GM12874 (cell line): ENCODE measurements around the gene NEMP1.

Experiments used
- TF ChIP-seq, protein P1 (sequence below): IDR thresholded peaks from 2 replicates; pipeline ENCODE4 v1.5.1; 2011; ENCODE audit warnings: low read depth, mild to moderate bottlenecking, control low read depth, low read length, moderate library complexity; ENCODE audit not compliant: insufficient read depth

The NEMP1 gene

GRCh38 chr12:57040750-57041149 is 37.8 kb downstream of the NEMP1 start:
- TF ChIP-seq, protein P1, sequence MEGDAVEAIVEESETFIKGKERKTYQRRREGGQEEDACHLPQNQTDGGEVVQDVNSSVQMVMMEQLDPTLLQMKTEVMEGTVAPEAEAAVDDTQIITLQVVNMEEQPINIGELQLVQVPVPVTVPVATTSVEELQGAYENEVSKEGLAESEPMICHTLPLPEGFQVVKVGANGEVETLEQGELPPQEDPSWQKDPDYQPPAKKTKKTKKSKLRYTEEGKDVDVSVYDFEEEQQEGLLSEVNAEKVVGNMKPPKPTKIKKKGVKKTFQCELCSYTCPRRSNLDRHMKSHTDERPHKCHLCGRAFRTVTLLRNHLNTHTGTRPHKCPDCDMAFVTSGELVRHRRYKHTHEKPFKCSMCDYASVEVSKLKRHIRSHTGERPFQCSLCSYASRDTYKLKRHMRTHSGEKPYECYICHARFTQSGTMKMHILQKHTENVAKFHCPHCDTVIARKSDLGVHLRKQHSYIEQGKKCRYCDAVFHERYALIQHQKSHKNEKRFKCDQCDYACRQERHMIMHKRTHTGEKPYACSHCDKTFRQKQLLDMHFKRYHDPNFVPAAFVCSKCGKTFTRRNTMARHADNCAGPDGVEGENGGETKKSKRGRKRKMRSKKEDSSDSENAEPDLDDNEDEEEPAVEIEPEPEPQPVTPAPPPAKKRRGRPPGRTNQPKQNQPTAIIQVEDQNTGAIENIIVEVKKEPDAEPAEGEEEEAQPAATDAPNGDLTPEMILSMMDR: no peak

GRCh38 chr12:57040211-57040610 is 38.4 kb downstream of the NEMP1 start:
- TF ChIP-seq, protein P1: no peak

- TF ChIP-seq, protein P1: no peak
Observed at GRCh38 chr12:57039016-57039798, 39.4 kb downstream of the NEMP1 start.

- TF ChIP-seq, protein P1: no peak
Observed at GRCh38 chr12:57037264-57037663, 41.3 kb downstream of the NEMP1 start.

DNA sequence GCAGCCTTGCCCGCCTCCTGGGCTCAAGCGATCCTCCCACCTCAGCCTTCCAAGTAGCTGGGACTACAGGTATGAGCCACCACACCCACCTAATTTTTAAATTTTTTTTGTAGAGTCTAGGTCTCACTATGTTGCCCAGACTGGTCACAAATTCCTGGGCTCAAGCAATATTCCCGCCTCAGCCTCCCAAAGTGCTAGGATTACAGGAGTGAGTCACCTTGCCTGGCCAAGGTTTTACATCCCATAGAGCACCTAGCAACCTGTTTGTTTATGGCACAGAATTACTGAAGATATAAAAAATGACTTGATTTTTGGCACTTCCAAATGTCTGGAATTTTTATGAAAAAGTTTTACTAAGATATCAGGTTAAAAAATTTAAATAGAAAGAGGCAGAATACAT is 45.2 kb downstream of the NEMP1 start:
- TF ChIP-seq, protein P1: no peak

DNA sequence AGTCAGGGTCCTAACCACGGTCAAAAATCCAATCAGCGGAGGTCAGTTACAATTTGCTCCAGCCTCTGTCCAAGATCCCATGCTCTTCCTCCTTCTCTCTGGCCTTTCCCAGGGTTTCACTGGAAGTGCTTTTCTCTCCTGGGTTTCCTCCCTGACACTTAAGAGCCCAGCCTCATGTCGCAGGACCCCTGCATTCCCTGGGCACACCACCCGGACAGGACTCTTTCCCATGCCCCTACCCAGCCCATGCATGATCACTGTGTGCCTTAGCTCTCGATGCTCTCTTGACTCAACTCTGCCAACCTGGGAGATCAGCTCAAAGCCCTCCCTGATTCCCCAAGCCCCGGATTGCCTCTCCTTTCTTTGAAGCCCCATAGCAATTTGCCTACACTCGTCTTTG is 46.8 kb downstream of the NEMP1 start:
- TF ChIP-seq, protein P1: no peak

DNA sequence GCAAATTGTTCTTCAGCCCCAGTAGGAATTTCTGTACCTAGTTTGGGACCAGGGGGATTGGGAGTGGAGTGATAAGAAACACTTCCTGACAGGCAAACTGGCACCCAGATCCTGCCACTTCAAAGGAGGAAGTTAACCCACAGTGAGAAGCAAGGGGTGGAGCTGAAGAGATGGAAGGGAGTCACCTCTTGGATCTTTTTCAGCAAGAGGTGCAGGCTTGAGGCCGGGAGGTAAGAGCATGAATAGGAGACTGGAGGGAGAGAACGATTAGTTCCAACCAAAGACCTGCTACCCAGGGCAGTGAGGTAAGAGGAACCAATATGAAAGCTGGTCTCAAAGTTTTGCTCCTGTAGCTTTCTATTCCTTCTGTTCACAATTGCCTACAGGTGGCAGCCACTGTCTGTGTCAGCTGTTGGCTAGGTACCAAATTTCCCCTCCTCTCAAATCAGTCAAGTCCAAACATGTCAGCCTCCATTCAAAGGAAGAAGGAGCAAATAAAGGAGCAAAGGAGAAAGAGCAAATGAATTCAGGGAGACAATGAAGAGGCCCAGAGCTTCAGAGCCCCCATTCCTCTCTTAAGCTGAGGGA is 47.4 kb downstream of the NEMP1 start:
- TF ChIP-seq, protein P1: no peak
